HG03432 (cell line): ENCODE results near the gene PCCA.
"Not testable (repeated sequence)": the region's sequence is repeated elsewhere in the genome, so short reads cannot be mapped to it uniquely, and the experiment has no call there.

ENCODE experiments used
- ATAC-seq: cut with Tn5 transposase; IDR thresholded peaks from one replicate; pipeline ENCODE4 v1.9.1; 2021; ENCODE audit warnings: mild to moderate bottlenecking, moderate library complexity; ENCODE audit not compliant: unreplicated experiment

Gene PCCA

DNA sequence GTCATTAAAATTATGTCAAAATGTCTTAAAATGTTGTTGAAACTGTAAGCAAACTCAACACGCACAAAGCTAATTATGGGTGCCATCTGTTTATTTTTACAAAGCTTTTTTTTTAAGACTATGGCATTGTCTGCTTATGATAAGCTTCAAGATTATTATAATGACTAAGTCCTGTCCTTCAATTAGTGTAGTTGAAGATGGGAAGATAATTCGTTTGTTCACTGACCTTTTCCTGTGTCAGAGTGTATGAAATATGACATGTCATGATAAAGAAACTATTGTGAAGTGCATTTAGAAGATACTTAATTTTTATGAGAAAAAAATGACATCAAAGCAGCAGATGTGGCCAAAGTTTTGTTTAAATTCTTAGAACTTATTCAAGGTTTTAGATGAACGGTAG, 211.3 kb downstream of the PCCA start:
- no peak for ATAC-seq

GRCh38 chr13:100300708-100301107, 211.8 kb downstream of the PCCA start:
- ATAC-seq, result no peak

GRCh38 chr13:100301418-100301817, 212.5 kb downstream of the PCCA start:
- ATAC-seq, result no peak

DNA sequence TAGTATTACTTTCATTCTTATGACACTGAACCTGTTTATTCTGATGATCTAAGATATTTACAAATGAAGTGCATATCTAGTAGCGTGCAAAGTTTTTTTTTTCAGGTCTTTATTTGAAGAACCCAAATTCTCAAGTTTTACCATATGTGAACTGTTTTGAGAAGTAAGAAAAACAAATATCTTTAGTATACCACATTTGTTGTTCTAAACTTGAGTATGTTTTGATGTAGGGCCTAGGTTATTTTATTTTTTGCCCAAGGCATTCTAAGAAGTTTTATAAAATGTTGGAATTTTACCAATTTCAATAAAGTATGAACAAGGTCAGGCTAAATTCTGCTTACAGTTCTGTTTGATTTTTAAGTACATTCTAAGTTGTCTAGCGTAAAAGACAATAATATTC, 213.5 kb downstream of the PCCA start:
- no peak for ATAC-seq

DNA sequence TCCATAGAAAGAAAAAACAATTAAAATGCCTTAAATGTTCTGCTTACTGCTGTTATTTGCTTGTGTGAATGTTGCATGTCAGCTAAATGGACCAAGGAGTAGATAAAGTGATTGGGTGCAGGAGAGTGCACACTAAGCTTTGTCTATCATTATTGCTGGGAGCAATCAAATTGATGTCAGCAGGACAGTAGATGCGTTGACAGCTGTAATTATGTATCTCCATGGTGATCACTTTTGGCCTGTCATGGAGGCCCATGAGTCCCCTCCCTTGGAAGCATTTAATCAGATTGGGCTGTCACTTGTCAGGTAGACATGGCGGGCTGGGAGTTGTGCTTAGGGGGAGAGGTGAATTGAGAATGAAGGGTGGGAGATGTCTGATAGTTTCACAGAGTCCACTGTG, 215.3 kb downstream of the PCCA start:
- no peak for ATAC-seq

DNA sequence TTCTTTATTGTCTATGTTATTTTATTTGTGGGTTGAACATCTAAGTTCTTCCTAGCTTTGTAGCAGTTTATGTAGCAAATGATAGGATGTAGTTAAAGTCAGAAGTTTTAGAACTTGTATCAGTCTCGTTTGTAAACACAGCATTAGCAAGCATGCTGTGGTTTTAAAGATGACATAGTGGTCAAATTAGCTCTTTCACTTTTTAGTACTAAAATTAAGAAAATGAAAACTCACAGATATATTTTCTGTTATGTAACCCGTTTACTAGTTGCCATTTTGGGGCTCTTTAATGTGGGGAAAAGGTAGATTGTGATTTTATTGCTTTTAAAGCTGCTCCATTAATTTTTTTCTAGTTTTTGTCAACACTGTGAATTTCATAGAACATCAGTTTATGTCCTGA, 216.5 kb downstream of the PCCA start:
- peak; percentile 45 for ATAC-seq

GRCh38 chr13:100306030-100306429, 217.1 kb downstream of the PCCA start:
- ATAC-seq, result no peak

- ATAC-seq, result no peak
These were observed 217.6 kb downstream of the PCCA start for GRCh38 chr13:100306434-100306999.

GRCh38 chr13:100314132-100314910, 225.4 kb downstream of the PCCA start:
- ATAC-seq, result no peak

DNA sequence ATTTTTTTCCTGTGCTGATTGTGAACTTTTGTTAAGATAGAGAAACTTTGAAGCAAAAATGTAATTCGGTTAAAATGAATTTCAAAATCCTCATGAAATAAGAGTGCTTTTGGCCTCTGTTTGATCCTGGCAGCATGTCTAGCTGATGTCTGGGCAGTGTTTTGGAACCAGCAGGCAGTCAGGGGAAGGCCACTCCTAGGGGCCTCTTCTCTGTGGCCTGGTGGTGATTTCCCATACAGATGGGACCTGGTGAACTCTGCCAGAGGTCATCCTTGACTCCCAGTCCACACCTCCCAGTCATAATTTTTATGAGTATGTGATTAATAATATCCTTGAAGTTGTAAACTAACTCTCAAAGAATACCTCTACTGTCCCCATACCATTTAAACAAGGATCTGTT, 226.6 kb downstream of the PCCA start:
- ATAC-seq, result no peak

DNA sequence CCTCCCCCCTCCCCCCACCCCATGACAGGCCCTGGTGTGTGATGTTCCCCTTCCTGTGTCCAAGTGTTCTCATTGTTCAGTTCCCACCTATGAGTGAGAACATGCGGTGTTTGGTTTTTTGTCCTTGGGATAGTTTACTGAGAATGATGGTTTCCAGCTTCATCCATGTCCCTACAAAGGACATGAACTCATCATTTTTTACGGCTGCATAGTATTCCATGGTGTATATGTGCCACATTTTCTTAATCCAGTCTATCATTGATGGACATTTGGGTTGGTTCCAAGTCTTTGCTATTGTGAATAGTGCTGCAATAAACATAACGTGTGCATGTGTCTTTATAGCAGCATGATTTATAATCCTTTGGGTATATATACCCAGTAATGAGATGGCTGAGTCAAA, 229.6 kb downstream of the PCCA start:
- ATAC-seq, result not testable (repeated sequence)

- ATAC-seq, result no peak
These were observed 235.0 kb downstream of the PCCA start for GRCh38 chr13:100323937-100324336.

GRCh38 chr13:100330662-100331061, 241.8 kb downstream of the PCCA start:
- no peak for ATAC-seq

DNA sequence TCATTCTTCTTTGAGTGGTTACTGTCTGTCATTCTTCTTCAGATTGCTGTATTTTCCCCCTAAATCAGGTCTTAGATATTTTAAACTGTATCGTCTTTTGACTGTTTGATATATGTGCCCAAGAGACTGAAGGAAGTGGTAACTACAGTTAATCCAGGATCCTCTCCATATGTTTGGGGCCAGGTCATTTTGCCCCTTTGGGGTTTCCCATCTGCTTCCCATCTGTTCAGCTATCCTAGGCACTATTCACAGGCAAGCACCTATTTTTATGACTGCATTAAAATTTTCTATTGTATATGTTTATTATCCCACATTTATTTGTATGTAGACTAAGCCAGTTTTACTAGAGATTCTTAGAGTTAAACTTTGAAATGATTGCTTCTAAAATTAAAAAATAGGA, 244.2 kb downstream of the PCCA start:
- no peak for ATAC-seq

GRCh38 chr13:100334214-100334613, 245.3 kb downstream of the PCCA start:
- ATAC-seq, result no peak

- no peak for ATAC-seq
These were observed 248.1 kb downstream of the PCCA start for GRCh38 chr13:100336795-100337516.

GRCh38 chr13:100338275-100338674, 249.4 kb downstream of the PCCA start:
- no peak for ATAC-seq

- no peak for ATAC-seq
These were observed 250.6 kb downstream of the PCCA start for GRCh38 chr13:100339411-100339940.

- no peak for ATAC-seq
These were observed 252.0 kb downstream of the PCCA start for GRCh38 chr13:100340865-100341264.

- no peak for ATAC-seq
These were observed 252.4 kb downstream of the PCCA start for GRCh38 chr13:100341327-100341726.

GRCh38 chr13:100344544-100344943, 255.7 kb downstream of the PCCA start:
- no peak for ATAC-seq

DNA sequence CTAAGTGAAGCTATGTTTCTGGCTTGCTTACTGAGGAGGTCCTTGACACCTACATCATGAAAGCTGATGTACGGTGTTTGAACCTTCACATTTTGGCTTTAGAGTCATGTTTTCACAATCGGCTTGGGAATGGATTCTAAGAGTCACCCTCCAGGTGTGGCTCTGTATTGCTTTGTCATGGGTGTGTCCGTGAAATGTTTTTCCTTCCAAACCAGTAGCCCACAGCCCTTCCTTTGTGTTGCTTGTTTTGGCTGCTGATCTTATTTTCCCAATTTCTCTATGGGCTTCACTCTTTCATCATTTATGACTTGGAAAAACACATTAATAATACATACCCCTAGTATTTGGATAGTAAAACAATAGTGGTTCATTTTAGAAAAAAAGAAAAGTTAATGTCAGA, 259.1 kb downstream of the PCCA start:
- no peak for ATAC-seq
